Stimulated activated CD8-positive, alpha-beta memory T cell treated with anti-CD3 and anti-CD28 coated beads, Interleukin-15, amount 100 ng/mL, for 24 hours (primary cell): ENCODE data around the gene TBX22.
"Not testable (repeated sequence)": the region's sequence is repeated elsewhere in the genome, so short reads cannot be mapped to it uniquely, and the experiment has no call there.

Experiments
- DNase-seq: peaks from one replicate; pipeline ENCODE4 v3.0.0-alpha.2; 2020; ENCODE audit warnings: low read depth

TBX22 gene, protein sequence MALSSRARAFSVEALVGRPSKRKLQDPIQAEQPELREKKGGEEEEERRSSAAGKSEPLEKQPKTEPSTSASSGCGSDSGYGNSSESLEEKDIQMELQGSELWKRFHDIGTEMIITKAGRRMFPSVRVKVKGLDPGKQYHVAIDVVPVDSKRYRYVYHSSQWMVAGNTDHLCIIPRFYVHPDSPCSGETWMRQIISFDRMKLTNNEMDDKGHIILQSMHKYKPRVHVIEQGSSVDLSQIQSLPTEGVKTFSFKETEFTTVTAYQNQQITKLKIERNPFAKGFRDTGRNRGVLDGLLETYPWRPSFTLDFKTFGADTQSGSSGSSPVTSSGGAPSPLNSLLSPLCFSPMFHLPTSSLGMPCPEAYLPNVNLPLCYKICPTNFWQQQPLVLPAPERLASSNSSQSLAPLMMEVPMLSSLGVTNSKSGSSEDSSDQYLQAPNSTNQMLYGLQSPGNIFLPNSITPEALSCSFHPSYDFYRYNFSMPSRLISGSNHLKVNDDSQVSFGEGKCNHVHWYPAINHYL

DNA sequence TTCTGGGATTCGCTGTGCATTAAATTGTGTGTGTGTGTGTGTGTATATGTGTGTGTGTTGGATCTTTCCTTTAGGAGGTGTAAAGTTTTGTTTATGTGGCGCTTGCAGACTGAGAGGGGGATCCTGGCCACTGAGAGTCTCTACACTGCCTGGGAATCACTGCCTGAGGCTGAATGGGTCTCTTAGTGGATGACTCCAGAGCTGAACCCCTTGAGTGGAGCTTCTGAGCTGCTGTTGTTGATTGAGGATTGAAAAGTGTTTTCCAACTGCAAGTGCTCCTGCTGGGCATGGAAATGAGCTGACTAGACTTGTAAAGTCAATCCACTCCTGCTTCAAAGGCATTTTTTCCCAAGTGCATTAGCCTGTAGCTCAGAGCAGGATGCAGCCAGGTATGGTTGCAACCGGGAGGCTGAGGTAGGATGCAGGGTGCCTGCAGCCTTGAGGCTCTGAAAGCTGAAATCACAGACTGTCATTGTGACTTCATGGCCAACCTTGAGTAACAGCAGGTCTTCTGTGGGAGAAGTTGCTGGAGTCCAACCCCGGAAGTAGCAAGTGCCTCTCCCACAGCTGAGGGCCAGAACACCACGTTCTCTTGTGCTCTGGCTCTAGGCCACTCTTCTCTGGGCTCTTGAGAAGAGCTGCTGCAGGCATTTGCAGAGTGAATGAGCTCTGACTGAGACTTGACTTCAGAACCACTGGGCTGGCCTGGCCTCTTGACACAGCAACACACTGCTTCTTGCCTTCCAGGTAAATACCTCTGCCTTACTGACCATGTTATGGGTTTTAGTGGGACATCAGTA, at the start of gene TBX22:
TSS of gene TBX22 (plus strand) at position 613 of the 800 bp plus-strand sequence. CDS start 7,517 bp downstream, outside the sequence.
- DNase-seq: no peak

DNA sequence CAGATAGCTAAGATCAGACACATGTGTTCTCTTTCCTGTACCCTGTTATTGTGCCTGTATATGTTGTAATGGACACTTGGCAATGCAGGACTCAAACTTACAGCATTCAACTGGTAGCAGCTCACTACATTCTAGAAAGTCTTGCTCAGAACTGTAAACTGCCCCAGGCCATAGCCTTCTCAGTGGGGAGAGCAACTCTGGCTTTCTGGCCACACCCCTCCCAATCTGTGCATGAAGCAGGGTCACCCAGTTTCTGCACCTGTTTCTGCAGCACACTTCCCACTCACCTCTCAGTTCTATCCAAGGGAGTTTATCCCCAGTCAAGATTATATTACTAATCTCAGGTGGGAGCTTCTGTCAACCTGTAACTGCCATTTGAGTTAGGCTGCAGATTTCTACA, 38.9 kb upstream of the TBX22 start:
- DNase-seq: no peak

DNA sequence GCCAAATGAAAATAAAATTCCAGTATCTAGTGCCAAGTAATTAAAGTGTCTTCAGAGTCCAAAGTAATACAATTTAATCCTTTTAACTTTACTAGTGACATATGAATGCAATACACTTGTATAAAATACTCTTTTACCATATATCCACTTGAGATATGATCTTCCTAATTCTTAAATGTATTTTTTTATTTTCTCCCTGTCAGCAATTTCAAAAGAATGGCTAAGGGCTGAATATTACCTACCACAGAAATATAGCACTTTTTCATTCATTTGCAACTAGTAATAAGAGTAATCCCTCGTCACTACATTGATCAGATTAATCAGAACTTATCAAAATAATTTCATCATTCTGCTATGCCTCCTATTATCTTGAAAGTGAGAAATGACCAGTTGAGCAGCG, 10.1 kb upstream of the TBX22 start:
- no peak for DNase-seq

DNA sequence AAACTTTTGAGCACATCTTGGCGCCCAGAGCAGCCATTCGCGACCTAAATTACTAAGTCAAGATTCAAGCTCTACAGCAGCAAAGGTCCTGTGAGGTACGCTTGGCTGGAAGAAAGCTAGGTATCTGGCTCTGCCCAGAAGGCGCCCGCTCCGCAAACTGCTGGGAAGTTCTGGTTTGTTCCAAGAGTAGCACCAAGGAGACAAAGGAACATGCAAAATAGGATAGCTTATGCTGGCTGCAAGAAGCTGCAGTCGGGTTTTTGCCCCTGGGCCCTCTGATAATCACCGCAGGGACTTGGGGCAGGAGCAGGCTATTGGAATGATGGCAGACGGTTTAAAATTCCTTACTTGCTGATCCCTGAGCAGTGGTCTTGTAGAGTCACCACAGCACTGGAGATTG, 3.0 kb upstream of the TBX22 start:
- DNase-seq: no peak

DNA sequence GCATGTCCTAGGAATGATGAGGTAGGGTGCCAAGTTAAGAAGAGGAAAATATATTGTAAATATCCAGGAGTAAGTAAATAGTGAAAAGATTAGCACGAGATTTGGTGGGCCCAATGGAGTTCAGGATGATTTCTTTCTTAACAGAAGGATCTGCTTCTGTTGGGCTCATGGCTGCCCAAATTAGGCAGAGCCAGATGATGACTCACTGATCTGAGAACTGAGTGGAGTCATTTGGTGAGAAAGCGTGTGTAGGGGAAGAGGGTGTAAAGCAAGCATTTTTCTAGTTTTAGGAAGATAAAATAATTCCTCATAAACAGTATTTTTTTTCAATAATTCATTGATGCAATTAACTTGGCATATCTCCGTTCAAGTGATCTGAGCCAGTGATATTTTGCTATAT, 1.6 kb downstream of the TBX22 start:
- DNase-seq: no peak

DNA sequence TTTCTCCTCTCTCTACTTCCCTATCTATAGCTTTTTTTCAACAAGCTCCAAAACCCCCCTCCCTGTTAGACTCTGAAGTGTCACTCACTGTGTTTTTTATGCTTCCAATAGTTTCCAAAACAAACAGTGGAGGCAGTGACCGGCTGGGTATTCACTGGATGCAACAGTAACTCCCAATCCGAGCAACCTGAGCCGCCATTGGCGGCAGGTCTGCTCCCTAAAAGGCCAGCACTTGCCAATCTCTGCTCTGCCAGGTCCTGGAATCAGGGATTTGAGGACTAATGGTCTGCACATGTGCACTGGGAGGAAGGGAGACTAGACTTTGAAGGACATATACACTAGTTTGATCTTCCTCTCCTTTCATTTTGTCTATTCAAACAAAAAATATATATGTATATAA, 7.1 kb downstream of the TBX22 start:
- no peak for DNase-seq

DNA sequence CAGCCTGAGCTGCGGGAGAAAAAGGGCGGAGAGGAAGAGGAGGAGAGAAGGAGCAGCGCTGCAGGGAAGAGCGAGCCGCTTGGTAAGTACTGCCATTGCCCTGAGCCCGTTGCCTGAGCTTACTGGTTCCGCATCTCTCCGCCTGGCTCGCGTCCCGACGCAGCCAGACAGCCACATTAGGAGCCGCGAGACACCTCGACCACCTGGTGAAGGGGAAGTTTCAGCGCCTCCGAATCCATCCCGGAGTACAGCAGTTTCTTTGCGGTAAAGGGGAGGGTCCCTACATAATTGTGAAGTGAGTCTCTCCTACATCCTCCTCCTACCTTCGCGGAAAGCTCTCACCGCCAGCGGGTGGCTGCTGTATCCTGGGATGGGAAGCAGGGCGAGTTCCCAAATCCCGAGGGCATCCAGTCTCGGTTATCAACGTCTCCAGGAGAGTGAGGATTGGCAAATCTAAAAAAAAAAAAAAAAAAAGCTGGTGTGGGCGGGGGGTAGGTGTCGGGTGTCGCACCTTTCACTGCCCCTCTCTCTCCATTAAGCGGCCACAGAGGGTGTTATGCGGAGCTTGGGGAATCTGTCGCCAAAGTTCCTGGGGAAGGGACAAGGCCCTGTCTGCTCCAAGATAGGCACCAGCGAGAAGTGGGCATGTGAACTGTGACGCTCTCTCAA, 7.9 kb downstream of the TBX22 start:
- no peak for DNase-seq

DNA sequence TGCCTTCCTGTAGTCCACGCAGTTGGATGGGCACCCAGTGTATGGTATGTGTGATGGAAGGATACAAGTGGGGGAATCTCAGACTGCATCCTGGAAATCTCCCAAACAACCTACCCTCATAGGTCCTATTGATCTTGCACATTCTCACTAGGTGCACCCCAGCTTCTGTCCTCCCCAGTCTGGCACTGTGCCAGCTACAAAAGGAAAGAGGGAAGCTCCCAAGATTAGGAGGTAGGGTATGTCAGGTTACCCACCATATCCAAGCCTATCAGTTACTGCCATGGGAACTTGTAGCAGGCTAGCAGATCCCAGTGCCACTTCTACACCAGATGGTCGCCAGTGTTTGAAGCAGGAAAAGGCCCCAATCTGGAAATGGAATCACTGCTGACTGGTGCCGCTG, 11.6 kb downstream of the TBX22 start:
- DNase-seq: no peak

DNA sequence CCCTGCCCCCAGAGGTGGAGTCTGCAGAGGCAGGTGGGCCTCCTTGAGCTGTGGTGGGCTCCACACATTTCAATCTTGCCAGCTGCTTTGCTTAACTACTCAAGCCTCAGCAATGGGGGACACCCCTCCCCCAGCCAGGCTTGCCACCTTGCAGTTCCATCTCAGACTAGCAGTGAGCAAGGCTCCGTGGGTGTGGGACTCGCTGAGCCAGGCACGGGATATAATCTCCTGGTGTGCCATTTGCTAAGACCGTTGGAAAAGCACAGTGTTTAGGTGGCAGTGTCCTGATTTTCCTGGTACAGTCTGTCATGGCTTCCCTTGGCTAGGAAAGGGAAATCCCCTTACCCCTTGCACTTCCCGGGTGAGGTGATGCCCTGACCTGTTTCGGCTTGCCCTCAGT, 51.6 kb downstream of the TBX22 start:
- not testable (repeated sequence) for DNase-seq

DNA sequence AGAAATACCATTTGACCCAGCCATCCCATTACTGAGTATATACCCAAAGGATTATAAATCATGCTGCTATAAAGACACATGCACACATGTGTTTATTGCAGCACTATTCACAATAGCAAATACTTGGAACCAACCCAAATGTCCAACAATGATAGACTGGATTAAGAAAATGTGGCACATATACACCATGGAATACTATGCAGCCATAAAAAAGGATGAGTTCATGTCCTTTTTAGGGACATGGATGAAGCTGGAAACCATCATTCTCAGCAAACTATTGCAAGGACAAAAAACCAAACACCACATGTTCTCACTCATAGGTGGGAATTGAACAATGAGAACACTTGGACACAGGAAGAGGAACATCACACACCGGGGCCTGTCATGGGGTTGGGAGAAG, 61.1 kb downstream of the TBX22 start:
- DNase-seq: not testable (repeated sequence)
